ENCODE data around the gene SLIT1. TPM values are rescaled to one million over a fixed set of nuclear protein-coding genes. Genes with fewer than 3 reads are reported as not detected.

The SLIT1 gene
- total RNA-seq, 2 experiments from 2014 or later, result 0.59 to 1.5 TPM

- Mint-ChIP-seq H3K4me1 (no peaks in the 10 kb centered on the region), H3K27ac (no peak overlapping the region), H3K27me3 (peaks cover 18% of the 10 kb centered on the region), H3K36me3 (no peaks in the 10 kb centered on the region), H3K4me3 (no peak overlapping the region), H3K9me3 (ENCODE audit: low read depth) (no peaks in the 10 kb centered on the region)
- CTCF ChIA-PET, result interaction anchor here (1.2 to 1.8 kb wide), 2 partner anchors 20 to 50 kb away, joined by 4 to 5 read pairs; no protein-coding TSS in a partner anchor
- no peak for DNase-seq
- ATAC-seq, result no peak
These were observed 9.5 kb downstream of the SLIT1 start for GRCh38 chr10:97176226-97176625.

GRCh38 chr10:97175586-97175985 lies 10.2 kb downstream of the SLIT1 start:
- H3K4me3 Mint-ChIP-seq, result no peak overlapping the region
- no peaks in the 10 kb centered on the region for H3K36me3 Mint-ChIP-seq
- peaks cover 17% of the 10 kb centered on the region for H3K27me3 Mint-ChIP-seq
- H3K9me3 Mint-ChIP-seq (ENCODE audit: low read depth), result no peaks in the 10 kb centered on the region
- no peak for DNase-seq
- H3K27ac Mint-ChIP-seq, result no peak overlapping the region
- no peaks in the 10 kb centered on the region for H3K4me1 Mint-ChIP-seq
- ATAC-seq, result no peak
- CTCF ChIA-PET, result no interaction called here

GRCh38 chr10:97174941-97175340 lies 10.8 kb downstream of the SLIT1 start:
- no peak overlapping the region for H3K4me3 Mint-ChIP-seq
- no peak for ATAC-seq
- CTCF ChIA-PET, result no interaction called here
- DNase-seq, result no peak
- H3K4me1 Mint-ChIP-seq, result no peaks in the 10 kb centered on the region
- no peaks in the 10 kb centered on the region for H3K9me3 Mint-ChIP-seq (ENCODE audit: low read depth)
- peaks cover 13% of the 10 kb centered on the region for H3K27me3 Mint-ChIP-seq
- no peak overlapping the region for H3K27ac Mint-ChIP-seq
- H3K36me3 Mint-ChIP-seq, result no peaks in the 10 kb centered on the region

- H3K27ac Mint-ChIP-seq, result no peak overlapping the region
- DNase-seq, result no peak
- H3K27me3 Mint-ChIP-seq, result peaks cover 17% of the 10 kb centered on the region
- no peaks in the 10 kb centered on the region for H3K9me3 Mint-ChIP-seq (ENCODE audit: low read depth)
- CTCF ChIA-PET, result interaction anchor here (1.2 kb wide), 1 partner anchor 158 kb away, joined by 3 read pairs; no protein-coding TSS in a partner anchor
- no peak for ATAC-seq
- no peaks in the 10 kb centered on the region for H3K36me3 Mint-ChIP-seq
- no peaks in the 10 kb centered on the region for H3K4me1 Mint-ChIP-seq
- no peak overlapping the region for H3K4me3 Mint-ChIP-seq
These were observed 11.4 kb downstream of the SLIT1 start for GRCh38 chr10:97174276-97174775.

GRCh38 chr10:97173036-97173435 lies 12.7 kb downstream of the SLIT1 start:
- no peak overlapping the region for H3K27ac Mint-ChIP-seq
- H3K36me3 Mint-ChIP-seq, result no peaks in the 10 kb centered on the region
- CTCF ChIA-PET, result interaction anchor here (0.7 to 1.1 kb wide), 3 partner anchors 23 to 136 kb away, joined by 3 to 4 read pairs (median 3); no protein-coding TSS in a partner anchor
- ATAC-seq (no peak), DNase-seq (no peak)
- no peaks in the 10 kb centered on the region for H3K9me3 Mint-ChIP-seq (ENCODE audit: low read depth)
- no peak overlapping the region for H3K4me3 Mint-ChIP-seq
- H3K4me1 Mint-ChIP-seq, result no peaks in the 10 kb centered on the region
- peaks cover 24% of the 10 kb centered on the region for H3K27me3 Mint-ChIP-seq

- Mint-ChIP-seq H3K27me3 (peaks cover 28% of the 10 kb centered on the region), H3K4me1 (no peaks in the 10 kb centered on the region), H3K36me3 (no peaks in the 10 kb centered on the region), H3K9me3 (ENCODE audit: low read depth) (no peaks in the 10 kb centered on the region), H3K4me3 (no peak overlapping the region), H3K27ac (no peak overlapping the region)
- no peak for DNase-seq
- no peak for ATAC-seq
- CTCF ChIA-PET, result interaction anchor here (1.4 kb wide), 1 partner anchor 26 kb away, joined by 3 read pairs; no protein-coding TSS in a partner anchor
These were observed 14.8 kb downstream of the SLIT1 start for GRCh38 chr10:97171001-97171400.

GRCh38 chr10:97169911-97170693 lies 15.7 kb downstream of the SLIT1 start:
- no peak for ATAC-seq
- CTCF ChIA-PET, result no interaction called here
- peaks cover 28% of the 10 kb centered on the region for H3K27me3 Mint-ChIP-seq
- H3K9me3 Mint-ChIP-seq (ENCODE audit: low read depth), result no peaks in the 10 kb centered on the region
- H3K4me3 Mint-ChIP-seq, result no peak overlapping the region
- H3K4me1 Mint-ChIP-seq, result no peaks in the 10 kb centered on the region
- no peak for DNase-seq
- no peaks in the 10 kb centered on the region for H3K36me3 Mint-ChIP-seq
- no peak overlapping the region for H3K27ac Mint-ChIP-seq

GRCh38 chr10:97169063-97169462 lies 16.7 kb downstream of the SLIT1 start:
- CTCF ChIA-PET, result no interaction called here
- no peaks in the 10 kb centered on the region for H3K9me3 Mint-ChIP-seq (ENCODE audit: low read depth)
- H3K4me1 Mint-ChIP-seq, result no peaks in the 10 kb centered on the region
- H3K36me3 Mint-ChIP-seq, result no peaks in the 10 kb centered on the region
- DNase-seq (no peak), ATAC-seq (no peak)
- no peak overlapping the region for H3K4me3 Mint-ChIP-seq
- H3K27ac Mint-ChIP-seq, result no peak overlapping the region
- peaks cover 28% of the 10 kb centered on the region for H3K27me3 Mint-ChIP-seq

- Mint-ChIP-seq H3K36me3 (no peaks in the 10 kb centered on the region), H3K4me1 (no peaks in the 10 kb centered on the region), H3K4me3 (no peak overlapping the region), H3K27me3 (peaks cover 28% of the 10 kb centered on the region), H3K9me3 (ENCODE audit: low read depth) (no peaks in the 10 kb centered on the region), H3K27ac (no peak overlapping the region)
- DNase-seq (no peak), ATAC-seq (no peak)
- CTCF ChIA-PET, result no interaction called here
These were observed 17.1 kb downstream of the SLIT1 start for GRCh38 chr10:97168645-97169044.

- Mint-ChIP-seq H3K27ac (no peak overlapping the region), H3K27me3 (peaks cover 17% of the 10 kb centered on the region), H3K9me3 (ENCODE audit: low read depth) (no peaks in the 10 kb centered on the region), H3K36me3 (no peaks in the 10 kb centered on the region), H3K4me1 (no peaks in the 10 kb centered on the region), H3K4me3 (no peak overlapping the region)
- ATAC-seq (no peak), DNase-seq (no peak)
- CTCF ChIA-PET, result no interaction called here
These were observed 20.3 kb downstream of the SLIT1 start for GRCh38 chr10:97165499-97165898.

GRCh38 chr10:97163781-97164501 lies 21.8 kb downstream of the SLIT1 start:
- Mint-ChIP-seq H3K4me1 (no peaks in the 10 kb centered on the region), H3K27me3 (peaks cover 10% of the 10 kb centered on the region), H3K27ac (no peak overlapping the region), H3K9me3 (ENCODE audit: low read depth) (no peaks in the 10 kb centered on the region), H3K4me3 (no peak overlapping the region), H3K36me3 (no peaks in the 10 kb centered on the region)
- no peak for ATAC-seq
- DNase-seq, result no peak
- CTCF ChIA-PET, result no interaction called here

- no peak for DNase-seq
- CTCF ChIA-PET, result no interaction called here
- H3K4me1 Mint-ChIP-seq, result no peaks in the 10 kb centered on the region
- peaks cover 4% of the 10 kb centered on the region for H3K27me3 Mint-ChIP-seq
- ATAC-seq, result no peak
- no peaks in the 10 kb centered on the region for H3K9me3 Mint-ChIP-seq (ENCODE audit: low read depth)
- H3K36me3 Mint-ChIP-seq, result no peaks in the 10 kb centered on the region
- no peak overlapping the region for H3K27ac Mint-ChIP-seq
- H3K4me3 Mint-ChIP-seq, result no peak overlapping the region
These were observed 22.6 kb downstream of the SLIT1 start for GRCh38 chr10:97163181-97163580.

- Mint-ChIP-seq H3K9me3 (ENCODE audit: low read depth) (no peaks in the 10 kb centered on the region), H3K36me3 (no peaks in the 10 kb centered on the region), H3K4me1 (no peaks in the 10 kb centered on the region), H3K27me3 (no peaks in the 10 kb centered on the region), H3K27ac (no peak overlapping the region), H3K4me3 (no peak overlapping the region)
- CTCF ChIA-PET, result no interaction called here
- ATAC-seq, result no peak
- DNase-seq, result no peak
These were observed 26.0 kb downstream of the SLIT1 start for GRCh38 chr10:97159646-97160305.

Data from activated CD8-positive, alpha-beta memory T cell treated with anti-CD3 and anti-CD28 coated beads, Interleukin-2, amount 10 ng/mL, durations not matched to agents 7 days and 5 days (primary cell).